ENCODE data around the gene CAV2.

DNA sequence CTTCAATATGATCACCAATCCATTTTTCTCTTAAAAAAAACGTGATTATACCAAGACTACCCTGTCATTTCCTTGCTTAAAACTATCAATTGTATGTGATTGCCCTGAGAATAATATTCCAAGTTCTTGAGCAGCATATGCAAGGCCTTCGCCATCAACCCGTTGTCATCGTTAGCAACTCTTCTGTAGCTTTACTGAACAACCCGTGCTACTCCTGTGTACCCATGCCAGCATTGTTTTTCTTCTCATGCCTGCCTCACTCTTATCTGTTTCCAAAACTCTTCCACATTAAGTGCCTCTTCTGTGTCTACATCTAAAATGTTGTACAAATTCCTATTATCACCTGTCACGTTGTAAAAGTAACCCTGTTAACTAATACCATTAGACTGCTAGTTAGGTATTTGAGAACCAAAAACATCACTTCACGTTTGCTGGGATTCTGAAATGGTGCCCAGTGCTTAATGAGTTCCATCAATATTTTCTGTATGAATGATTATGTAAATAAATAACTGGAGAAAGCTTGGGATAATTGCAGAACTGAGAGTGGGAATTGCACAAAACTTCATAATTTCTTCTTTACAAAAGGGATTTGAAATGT, 10.5 kb downstream of the CAV2 start:
- TF ChIP-seq TAF1 (IDR thresholded peaks at IDR 0.05; ENCODE audit: borderline replicate concordance, insufficient read depth, low read length) (no peak), POLR2AphosphoS5 (IDR thresholded peaks at IDR 0.05; ENCODE audit: low read depth, low read length) (no peak), SIN3A (IDR thresholded peaks at IDR 0.05; ENCODE audit: borderline replicate concordance, insufficient read depth, low read length) (no peak)
- TF ChIP-seq, protein P1, sequence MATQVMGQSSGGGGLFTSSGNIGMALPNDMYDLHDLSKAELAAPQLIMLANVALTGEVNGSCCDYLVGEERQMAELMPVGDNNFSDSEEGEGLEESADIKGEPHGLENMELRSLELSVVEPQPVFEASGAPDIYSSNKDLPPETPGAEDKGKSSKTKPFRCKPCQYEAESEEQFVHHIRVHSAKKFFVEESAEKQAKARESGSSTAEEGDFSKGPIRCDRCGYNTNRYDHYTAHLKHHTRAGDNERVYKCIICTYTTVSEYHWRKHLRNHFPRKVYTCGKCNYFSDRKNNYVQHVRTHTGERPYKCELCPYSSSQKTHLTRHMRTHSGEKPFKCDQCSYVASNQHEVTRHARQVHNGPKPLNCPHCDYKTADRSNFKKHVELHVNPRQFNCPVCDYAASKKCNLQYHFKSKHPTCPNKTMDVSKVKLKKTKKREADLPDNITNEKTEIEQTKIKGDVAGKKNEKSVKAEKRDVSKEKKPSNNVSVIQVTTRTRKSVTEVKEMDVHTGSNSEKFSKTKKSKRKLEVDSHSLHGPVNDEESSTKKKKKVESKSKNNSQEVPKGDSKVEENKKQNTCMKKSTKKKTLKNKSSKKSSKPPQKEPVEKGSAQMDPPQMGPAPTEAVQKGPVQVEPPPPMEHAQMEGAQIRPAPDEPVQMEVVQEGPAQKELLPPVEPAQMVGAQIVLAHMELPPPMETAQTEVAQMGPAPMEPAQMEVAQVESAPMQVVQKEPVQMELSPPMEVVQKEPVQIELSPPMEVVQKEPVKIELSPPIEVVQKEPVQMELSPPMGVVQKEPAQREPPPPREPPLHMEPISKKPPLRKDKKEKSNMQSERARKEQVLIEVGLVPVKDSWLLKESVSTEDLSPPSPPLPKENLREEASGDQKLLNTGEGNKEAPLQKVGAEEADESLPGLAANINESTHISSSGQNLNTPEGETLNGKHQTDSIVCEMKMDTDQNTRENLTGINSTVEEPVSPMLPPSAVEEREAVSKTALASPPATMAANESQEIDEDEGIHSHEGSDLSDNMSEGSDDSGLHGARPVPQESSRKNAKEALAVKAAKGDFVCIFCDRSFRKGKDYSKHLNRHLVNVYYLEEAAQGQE (IDR thresholded peaks at IDR 0.05; ENCODE audit: insufficient read depth in 1 of 2, low read depth in 2 of 2, low read length in 2 of 2) = no peak

Measured in PFSK-1 (cell line).